IMR-90 (cell line): Measurements from ENCODE around the gene GNG7.

Experiments used
- MAFK ChIP-seq: IDR thresholded peaks from 2 replicates; pipeline ENCODE4 v1.6.1; 2012; ENCODE audit warnings: low read depth, low read length, improper control_type of control experiment
- POLR2A ChIP-seq: IDR thresholded peaks from 2 replicates; pipeline ENCODE4 v1.6.1; 2012; ENCODE audit warnings: mild to moderate bottlenecking, low read depth, low read length
- RAD21 ChIP-seq: IDR thresholded peaks from 2 replicates; pipeline ENCODE4 v1.6.1; 2012; ENCODE audit warnings: low read length, improper control_type of control experiment
- RFX5 ChIP-seq: IDR thresholded peaks from 2 replicates; pipeline ENCODE4 v1.8.0; 2012; ENCODE audit warnings: low read depth, mild to moderate bottlenecking, low read length, moderate library complexity
- SMC3 ChIP-seq: fragments of 150-350 bp; IDR thresholded peaks from 2 replicates; pipeline ENCODE4 v1.6.1; 2016; ENCODE audit warnings: low read depth, mild to moderate bottlenecking, antibody characterized with exemption, low read length, moderate library complexity
- USF2 ChIP-seq: fragments of 150-350 bp; IDR thresholded peaks from 2 replicates; pipeline ENCODE4 v1.6.1; 2017; ENCODE audit warnings: mild to moderate bottlenecking, antibody characterized with exemption, low read length, low read depth
- TF ChIP-seq, protein P1 (sequence below): conservative IDR thresholded peaks from 2 replicates; pipeline ENCODE4 v1.5.1; 2012; ENCODE audit warnings: mild to moderate bottlenecking, low read depth, low read length, improper control_type of control experiment
- TF ChIP-seq, protein P2 (sequence below): fragments of 150-350 bp; IDR thresholded peaks from 2 replicates; pipeline ENCODE4 v1.6.1; 2016; ENCODE audit warnings: low read depth, mild to moderate bottlenecking, low read length, moderate library complexity, borderline replicate concordance

- TF ChIP-seq, protein P1, sequence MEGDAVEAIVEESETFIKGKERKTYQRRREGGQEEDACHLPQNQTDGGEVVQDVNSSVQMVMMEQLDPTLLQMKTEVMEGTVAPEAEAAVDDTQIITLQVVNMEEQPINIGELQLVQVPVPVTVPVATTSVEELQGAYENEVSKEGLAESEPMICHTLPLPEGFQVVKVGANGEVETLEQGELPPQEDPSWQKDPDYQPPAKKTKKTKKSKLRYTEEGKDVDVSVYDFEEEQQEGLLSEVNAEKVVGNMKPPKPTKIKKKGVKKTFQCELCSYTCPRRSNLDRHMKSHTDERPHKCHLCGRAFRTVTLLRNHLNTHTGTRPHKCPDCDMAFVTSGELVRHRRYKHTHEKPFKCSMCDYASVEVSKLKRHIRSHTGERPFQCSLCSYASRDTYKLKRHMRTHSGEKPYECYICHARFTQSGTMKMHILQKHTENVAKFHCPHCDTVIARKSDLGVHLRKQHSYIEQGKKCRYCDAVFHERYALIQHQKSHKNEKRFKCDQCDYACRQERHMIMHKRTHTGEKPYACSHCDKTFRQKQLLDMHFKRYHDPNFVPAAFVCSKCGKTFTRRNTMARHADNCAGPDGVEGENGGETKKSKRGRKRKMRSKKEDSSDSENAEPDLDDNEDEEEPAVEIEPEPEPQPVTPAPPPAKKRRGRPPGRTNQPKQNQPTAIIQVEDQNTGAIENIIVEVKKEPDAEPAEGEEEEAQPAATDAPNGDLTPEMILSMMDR = no peak
- TF ChIP-seq POLR2A = no peak
- no peak for TF ChIP-seq RFX5
- no peak for TF ChIP-seq MAFK
- no peak for TF ChIP-seq RAD21
- TF ChIP-seq USF2 = no peak
- TF ChIP-seq SMC3 = no peak
- TF ChIP-seq, protein P2, sequence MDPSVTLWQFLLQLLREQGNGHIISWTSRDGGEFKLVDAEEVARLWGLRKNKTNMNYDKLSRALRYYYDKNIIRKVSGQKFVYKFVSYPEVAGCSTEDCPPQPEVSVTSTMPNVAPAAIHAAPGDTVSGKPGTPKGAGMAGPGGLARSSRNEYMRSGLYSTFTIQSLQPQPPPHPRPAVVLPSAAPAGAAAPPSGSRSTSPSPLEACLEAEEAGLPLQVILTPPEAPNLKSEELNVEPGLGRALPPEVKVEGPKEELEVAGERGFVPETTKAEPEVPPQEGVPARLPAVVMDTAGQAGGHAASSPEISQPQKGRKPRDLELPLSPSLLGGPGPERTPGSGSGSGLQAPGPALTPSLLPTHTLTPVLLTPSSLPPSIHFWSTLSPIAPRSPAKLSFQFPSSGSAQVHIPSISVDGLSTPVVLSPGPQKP = no peak
Measured at GRCh38 chr19:2500156-2500555, 202.3 kb downstream of the GNG7 start.
